ENCODE data around the gene CNTFR. TPM values are rescaled to one million over a fixed set of nuclear protein-coding genes. Genes with fewer than 3 reads are reported as not detected.

Gene CNTFR
- total and polyA plus RNA-seq, 10 of the 15 experiments (the other 5 are each of a cell fraction or from before 2014, with no cell fraction given), result not detected

DNA sequence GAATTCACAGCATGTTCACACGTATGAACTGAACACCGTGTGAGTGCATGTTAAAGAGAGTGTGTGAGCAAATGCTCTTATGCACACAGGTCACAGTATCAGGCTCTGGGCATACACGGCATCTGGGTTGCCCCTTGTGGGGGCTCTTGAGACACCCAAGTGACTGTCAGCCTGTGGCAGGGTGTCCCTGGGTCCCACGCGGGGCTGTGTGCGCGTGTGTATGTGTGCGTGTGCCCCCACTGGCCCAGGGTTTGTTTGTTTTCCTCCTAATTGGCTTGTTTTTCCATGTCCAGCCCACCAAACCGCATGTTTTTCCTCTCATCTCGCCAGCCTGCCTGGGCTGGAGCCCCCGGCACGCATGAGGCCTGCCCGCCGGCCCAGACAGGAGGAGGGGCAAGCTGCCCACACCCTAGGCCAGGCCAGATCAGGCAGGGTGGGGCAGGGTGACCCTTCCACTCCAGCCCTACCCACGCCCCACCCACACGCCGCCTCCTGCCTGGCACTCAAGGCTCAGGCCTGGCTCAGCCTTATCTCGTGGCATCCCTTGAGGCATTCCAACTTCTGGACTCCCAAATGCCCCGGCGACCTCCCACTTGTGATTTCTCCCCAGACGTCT lies 28.8 kb downstream of the CNTFR start:
- no peak for FAIRE-seq
- no peak; the same call in 2 of the 3 replicates for ATAC-seq
- no TSS peak for BruUV-seq (replicated peaks)
- CTCF ChIA-PET, result no interaction called here
- H3K4me3 ChIP-seq, result no peak overlapping the region
- POLR2A ChIA-PET, result no interaction called here
- no peak overlapping the region for H3K9ac ChIP-seq (ENCODE audit: control insufficient read depth, insufficient read depth, low read length)
- H3K27ac ChIP-seq (ENCODE audit: control insufficient read depth, insufficient read depth), result no peak overlapping the region
- no peak for TF ChIP-seq IRF3 (IDR thresholded peaks at IDR 0.05)
- TF ChIP-seq IKZF2 (IDR thresholded peaks at IDR 0.05), result no peak
- no peak for TF ChIP-seq PAX8 (IDR thresholded peaks at IDR 0.05)
- no peak for TF ChIP-seq RCOR1 (conservative IDR thresholded peaks at IDR 0.05; ENCODE audit: low read depth, low read length)
- no peak for TF ChIP-seq POLR2A (IDR thresholded peaks at IDR 0.05; ENCODE audit: low read depth, low read length)
- TF ChIP-seq BACH1 (IDR thresholded peaks at IDR 0.05; ENCODE audit: borderline replicate concordance), result no peak
- no peak for TF ChIP-seq ZNF217 (IDR thresholded peaks at IDR 0.05)
- TF ChIP-seq ZNF207 (IDR thresholded peaks at IDR 0.05; ENCODE audit: borderline replicate concordance), result no peak
- no peak for TF ChIP-seq CBX3 (IDR thresholded peaks at IDR 0.05; ENCODE audit: borderline replicate concordance, low read depth)
- TF ChIP-seq WRNIP1 (IDR thresholded peaks at IDR 0.05; ENCODE audit: borderline replicate concordance, low read depth, low read length), result no peak
- no peak for TF ChIP-seq ELK1 (IDR thresholded peaks at IDR 0.05; ENCODE audit: low read depth, low read length)
- no peak for TF ChIP-seq SMARCA5 (IDR thresholded peaks at IDR 0.05)
- no peak for TF ChIP-seq MEF2B (IDR thresholded peaks at IDR 0.05; ENCODE audit: partially characterized antibody, poor library complexity, severe bottlenecking)
- no peak for TF ChIP-seq RB1 (IDR thresholded peaks at IDR 0.05; ENCODE audit: borderline replicate concordance)
- no peak for TF ChIP-seq SREBF1 (IDR thresholded peaks at IDR 0.05; ENCODE audit: low read length)
- no peak for TF ChIP-seq BCL11A (IDR thresholded peaks at IDR 0.05; ENCODE audit: low read depth, low read length)
- TF ChIP-seq KLF5 (IDR thresholded peaks at IDR 0.05; ENCODE audit: partially characterized antibody), result no peak
- 51% methylated on average over 13 of the region's 21 CpGs for WGBS (ENCODE audit: insufficient coverage, insufficient replicate concordance, low lambda C conversion rate, missing lambda C conversion rate)
- no peaks in the 10 kb centered on the region for H3K4me1 ChIP-seq (ENCODE audit: control insufficient read depth, insufficient read depth, low read length)
- intact Hi-C loops (cut with micrococcal nuclease; ENCODE audit: unreplicated experiment) (no loop called here), in situ Hi-C loops (cut with MboI) (no loop called here)
- RAD21 ChIA-PET (ENCODE audit: unreplicated experiment), result no interaction called here
- H3K36me3 ChIP-seq (ENCODE audit: control insufficient read depth in 2 of 2, insufficient read depth in 2 of 2, low read length in 1 of 2), result no peaks in the 10 kb centered on the region
- no peak overlapping the region for H2AFZ ChIP-seq (ENCODE audit: control insufficient read depth, low read depth, low read length)
- SMC1A ChIA-PET (ENCODE audit: uncharacterized antibody, unreplicated experiment), result no interaction called here
- DNase-seq (ENCODE audit: low read depth, low spot score), result no peak
- H3K27me3 ChIP-seq (replicated peaks in 1 of 2; ENCODE audit: control insufficient read depth in 2 of 2, insufficient read depth in 2 of 2, low read length in 1 of 2), result peaks cover 0 to 5% of the 10 kb centered on the region in 2 experiments
- no peak overlapping the region for H3K4me2 ChIP-seq (ENCODE audit: control insufficient read depth, insufficient read depth)
- peaks cover 3% of the 10 kb centered on the region; the same call in 1 of the 2 replicates for H4K20me1 ChIP-seq (ENCODE audit: control insufficient read depth, insufficient read depth)
- peaks cover 6% of the 10 kb centered on the region; the same call in 2 of the 3 replicates for H3K9me3 ChIP-seq (replicated peaks; ENCODE audit: control insufficient read depth, insufficient read depth, low read length)
- H3K79me2 ChIP-seq (ENCODE audit: control insufficient read depth, insufficient read depth, low read length), result no peaks in the 10 kb centered on the region
